ENCODE results near the gene SYT9. TPM values are rescaled to one million over a fixed set of nuclear protein-coding genes. Genes with fewer than 3 reads are reported as not detected.

Gene SYT9
- total and polyA plus RNA-seq, 8 donors = 0.10 to 0.89 (median 0.31) TPM; not detected in 3

- TF ChIP-seq POLR2A (IDR thresholded peaks at IDR 0.05) = no peak
- no peak for TF ChIP-seq POLR2AphosphoS5 (IDR thresholded peaks at IDR 0.05)
- TF ChIP-seq, protein P1, sequence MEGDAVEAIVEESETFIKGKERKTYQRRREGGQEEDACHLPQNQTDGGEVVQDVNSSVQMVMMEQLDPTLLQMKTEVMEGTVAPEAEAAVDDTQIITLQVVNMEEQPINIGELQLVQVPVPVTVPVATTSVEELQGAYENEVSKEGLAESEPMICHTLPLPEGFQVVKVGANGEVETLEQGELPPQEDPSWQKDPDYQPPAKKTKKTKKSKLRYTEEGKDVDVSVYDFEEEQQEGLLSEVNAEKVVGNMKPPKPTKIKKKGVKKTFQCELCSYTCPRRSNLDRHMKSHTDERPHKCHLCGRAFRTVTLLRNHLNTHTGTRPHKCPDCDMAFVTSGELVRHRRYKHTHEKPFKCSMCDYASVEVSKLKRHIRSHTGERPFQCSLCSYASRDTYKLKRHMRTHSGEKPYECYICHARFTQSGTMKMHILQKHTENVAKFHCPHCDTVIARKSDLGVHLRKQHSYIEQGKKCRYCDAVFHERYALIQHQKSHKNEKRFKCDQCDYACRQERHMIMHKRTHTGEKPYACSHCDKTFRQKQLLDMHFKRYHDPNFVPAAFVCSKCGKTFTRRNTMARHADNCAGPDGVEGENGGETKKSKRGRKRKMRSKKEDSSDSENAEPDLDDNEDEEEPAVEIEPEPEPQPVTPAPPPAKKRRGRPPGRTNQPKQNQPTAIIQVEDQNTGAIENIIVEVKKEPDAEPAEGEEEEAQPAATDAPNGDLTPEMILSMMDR (IDR thresholded peaks at IDR 0.05) = no peak
- TF ChIP-seq EP300 (IDR thresholded peaks at IDR 0.05) = no peak
- intact Hi-C loops (cut with DNase I; ENCODE audit: low total_unique reads) = no loop called here
- Histone ChIP-seq H3K36me3 (no peaks in the 10 kb centered on the region), H3K4me1 (peaks cover 0 to 8% (median 3%) of the 10 kb centered on the region in 4 donors), H3K27me3 (no peaks in the 10 kb centered on the region), H3K9me3 (no peaks in the 10 kb centered on the region), H3K4me3 (no peak overlapping the region), H3K27ac (no peak overlapping the region)
- no peak for DNase-seq
- 66 to 82% (median 80%) methylated on average over 1 of the region's 1 CpG for WGBS, 5 donors
Observed at GRCh38 chr11:7436146-7436545, 184.4 kb downstream of the SYT9 start.

DNA sequence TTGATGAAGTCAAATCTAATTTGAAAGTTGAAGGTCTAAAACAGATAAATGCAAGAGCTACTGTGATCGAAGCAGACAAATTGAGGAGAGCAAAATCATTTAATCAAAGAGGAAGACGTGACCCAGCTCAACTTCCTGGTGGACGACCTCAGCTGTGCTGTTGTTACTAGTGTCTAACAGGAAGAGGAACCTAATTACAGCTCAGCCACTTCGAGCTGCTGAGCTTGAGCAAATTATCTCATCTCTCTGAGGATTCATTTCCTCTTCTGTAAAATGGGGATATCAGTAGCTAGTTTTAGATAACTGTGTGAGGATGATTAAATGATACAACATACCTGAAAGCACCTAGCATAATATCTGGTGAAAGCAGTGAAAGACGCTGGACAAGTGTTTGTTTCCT, 185.0 kb downstream of the SYT9 start:
- no peaks in the 10 kb centered on the region for H3K36me3 ChIP-seq
- no peaks in the 10 kb centered on the region for H3K27me3 ChIP-seq
- H3K9me3 ChIP-seq = no peaks in the 10 kb centered on the region
- H3K4me1 ChIP-seq = peaks cover 0 to 8% (median 3%) of the 10 kb centered on the region in 4 donors
- TF ChIP-seq, protein P1 (IDR thresholded peaks at IDR 0.05) = no peak
- no peak for TF ChIP-seq EP300 (IDR thresholded peaks at IDR 0.05)
- no peak for TF ChIP-seq POLR2A (IDR thresholded peaks at IDR 0.05)
- no peak for TF ChIP-seq POLR2AphosphoS5 (IDR thresholded peaks at IDR 0.05)
- H3K4me3 ChIP-seq = no peak overlapping the region
- DNase-seq = peak in 1 of 2 donors; percentile 32
- WGBS, 5 donors = 34 to 42% (median 41%) methylated on average over 5 of the region's 5 CpGs
- H3K27ac ChIP-seq = no peak overlapping the region
- intact Hi-C loops (cut with DNase I; ENCODE audit: low total_unique reads) = no loop called here

DNA sequence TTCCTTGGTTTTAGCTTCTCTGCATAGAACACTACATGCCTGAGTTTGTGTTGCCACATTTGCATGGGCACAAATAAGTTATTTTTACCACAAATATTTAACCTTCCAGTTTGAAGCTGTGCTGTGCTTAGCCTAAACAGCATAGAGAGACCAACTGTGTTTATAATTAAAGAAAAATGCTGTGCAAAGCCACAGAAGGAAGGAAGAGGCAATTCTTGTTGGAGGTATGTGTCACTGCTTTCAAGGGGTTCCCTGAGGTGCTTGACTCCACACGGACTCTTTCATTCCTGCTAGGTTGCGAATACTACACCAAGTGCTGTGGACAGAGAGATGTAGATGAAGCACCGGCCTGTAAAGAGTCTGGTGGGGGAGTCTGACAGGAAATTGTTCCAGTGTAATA, 186.0 kb downstream of the SYT9 start:
- Histone ChIP-seq H3K4me3 (no peak overlapping the region), H3K9me3 (no peaks in the 10 kb centered on the region), H3K27ac (no peak overlapping the region), H3K36me3 (no peaks in the 10 kb centered on the region), H3K27me3 (no peaks in the 10 kb centered on the region), H3K4me1 (peaks cover 0 to 8% (median 3%) of the 10 kb centered on the region in 4 donors)
- DNase-seq = no peak
- 84 to 92% (median 91%) methylated on average over 3 of the region's 3 CpGs for WGBS, 5 donors
- TF ChIP-seq EP300 (IDR thresholded peaks at IDR 0.05) (no peak), POLR2A (IDR thresholded peaks at IDR 0.05) (no peak), POLR2AphosphoS5 (IDR thresholded peaks at IDR 0.05) (no peak)
- TF ChIP-seq, protein P1 (IDR thresholded peaks at IDR 0.05) = no peak
- intact Hi-C loops (cut with DNase I; ENCODE audit: low total_unique reads) = no loop called here

GRCh38 chr11:7439746-7440320, 188.1 kb downstream of the SYT9 start:
- no peak overlapping the region for H3K27ac ChIP-seq
- peaks cover 0 to 8% (median 3%) of the 10 kb centered on the region in 4 donors for H3K4me1 ChIP-seq
- H3K27me3 ChIP-seq = no peaks in the 10 kb centered on the region
- TF ChIP-seq, protein P1 (IDR thresholded peaks at IDR 0.05) = no peak
- TF ChIP-seq EP300 (IDR thresholded peaks at IDR 0.05) (no peak), POLR2AphosphoS5 (IDR thresholded peaks at IDR 0.05) (no peak), POLR2A (IDR thresholded peaks at IDR 0.05) (no peak)
- H3K36me3 ChIP-seq = no peaks in the 10 kb centered on the region
- DNase-seq = no peak
- H3K4me3 ChIP-seq = no peak overlapping the region
- 75 to 94% (median 91%) methylated on average over 3 of the region's 3 CpGs for WGBS, 5 donors
- H3K9me3 ChIP-seq = no peaks in the 10 kb centered on the region
- intact Hi-C loops (cut with DNase I; ENCODE audit: low total_unique reads) = no loop called here

Measured in stomach (tissue), 9 donors.